CD14-positive monocyte (primary cell): Measurements from ENCODE around the gene HNF4A. TPM values are rescaled to one million over a fixed set of nuclear protein-coding genes. Genes with fewer than 3 reads are reported as not detected.
A peak's percentile ranks its signal among the peaks of the same experiment; 100 is the strongest.

Experiments used
- DNase-seq, 3 donors: peaks; one replicate each; pipeline ENCODE4 v3.0.0-alpha.2; 2011 to 2022
- H2AFZ ChIP-seq: 2 replicates; pipeline ENCODE4 v1.6.0; 2012; ENCODE audit warnings: mild to moderate bottlenecking, low read depth, low read length, inconsistent platforms; ENCODE audit not compliant: insufficient read depth, poor library complexity, severe bottlenecking
- H3K27ac ChIP-seq, 2 donors: 1 replicate in 1 of 2; 2 replicates in 1 of 2; pipeline ENCODE4 v1.5.1; 2012 to 2013; ENCODE audit warnings: low read length in 2 of 2, control low read depth in 1 of 2, inconsistent platforms in 1 of 2, low read depth in 1 of 2, mild to moderate bottlenecking in 1 of 2
- H3K27me3 ChIP-seq, 2 donors: one replicate each; pipeline versions ENCODE4 v1.6.0 to v1.6.1; 2011 to 2013; ENCODE audit warnings: low read length in 2 of 2; ENCODE audit not compliant: control insufficient read depth in 2 of 2, insufficient read depth in 2 of 2
- H3K36me3 ChIP-seq, 2 donors: replicated peaks in 1 of 2; 1 replicate in 1 of 2; 2 replicates in 1 of 2; pipeline versions ENCODE4 v1.5.1 to v1.6.1; 2012 to 2013; ENCODE audit warnings: low read length in 2 of 2, control low read depth in 1 of 2, inconsistent platforms in 1 of 2, mild to moderate bottlenecking in 1 of 2; ENCODE audit not compliant: insufficient read depth in 2 of 2, control insufficient read depth in 1 of 2
- H3K4me1 ChIP-seq, 2 donors: 1 replicate in 1 of 2; 2 replicates in 1 of 2; pipeline versions ENCODE4 v1.5.1 to v1.6.1; 2012 to 2013; ENCODE audit warnings: low read length in 2 of 2, control low read depth in 1 of 2, inconsistent platforms in 1 of 2, mild to moderate bottlenecking in 1 of 2, moderate library complexity in 1 of 2; ENCODE audit not compliant: insufficient read depth in 2 of 2, control insufficient read depth in 1 of 2
- H3K4me2 ChIP-seq: replicated peaks from 2 replicates; pipeline ENCODE3; 2012; ENCODE audit warnings: low read length, moderate library complexity, mild to moderate bottlenecking; ENCODE audit not compliant: poor library complexity, severe bottlenecking; ENCODE audit errors: extremely low read depth
- H3K4me3 ChIP-seq, 3 experiments: fragments of 200-600 bp in 1 of 3; sonication (generic) in 1 of 3; replicated peaks in 1 of 3; 1 replicate in 2 of 3; 2 replicates in 1 of 3; pipeline ENCODE4 v1.5.1; 2011 to 2013; ENCODE audit warnings: low read length in 3 of 3, mild to moderate bottlenecking in 3 of 3, control low read depth in 2 of 3, low read depth in 2 of 3, inconsistent platforms in 1 of 3, moderate library complexity in 1 of 3
- H3K79me2 ChIP-seq: 2 replicates; pipeline ENCODE4 v1.6.0; 2012; ENCODE audit warnings: mild to moderate bottlenecking, control low read depth, inconsistent platforms, low read length, moderate library complexity; ENCODE audit not compliant: insufficient read depth
- H3K9ac ChIP-seq: 2 replicates; pipeline ENCODE4 v1.6.0; 2017; ENCODE audit warnings: low read length, mild to moderate bottlenecking; ENCODE audit not compliant: insufficient read depth, poor library complexity, severe bottlenecking
- H3K9me3 ChIP-seq, 2 donors: replicated peaks in 1 of 2; 1 replicate in 1 of 2; 2 replicates in 1 of 2; pipeline versions ENCODE4 v1.5.1 to v1.6.1; 2012 to 2013; ENCODE audit warnings: low read length in 2 of 2, control low read depth in 1 of 2; ENCODE audit not compliant: control insufficient read depth in 1 of 2, insufficient read depth in 1 of 2
- H4K20me1 ChIP-seq: 2 replicates; pipeline ENCODE4 v1.6.0; 2012; ENCODE audit warnings: mild to moderate bottlenecking, low read length, control low read depth, moderate library complexity; ENCODE audit not compliant: insufficient read depth
- H3K27ac Mint-ChIP-seq, 7 donors: one replicate each; pipeline ENCODE4 v1.8.0; 2020; ENCODE audit warnings: mild to moderate bottlenecking in 7 of 7, mixed read lengths in 7 of 7, moderate library complexity in 6 of 7, inconsistent platforms in 2 of 7
- H3K27me3 Mint-ChIP-seq, 3 donors: one replicate each; pipeline ENCODE4 v1.8.0; 2021 to 2022; ENCODE audit warnings: low read depth in 3 of 3, mild to moderate bottlenecking in 3 of 3, mixed read lengths in 3 of 3, moderate library complexity in 3 of 3, inconsistent platforms in 1 of 3
- H3K36me3 Mint-ChIP-seq, 2 donors: one replicate each; pipeline ENCODE4 v1.8.0; 2020; ENCODE audit warnings: mixed read lengths in 2 of 2, inconsistent platforms in 1 of 2, mild to moderate bottlenecking in 1 of 2
- H3K4me1 Mint-ChIP-seq: one replicate; pipeline ENCODE4 v1.8.0; 2020; ENCODE audit warnings: mild to moderate bottlenecking, mixed read lengths
- H3K4me3 Mint-ChIP-seq, 2 donors: one replicate each; pipeline ENCODE4 v1.8.0; 2020; ENCODE audit warnings: mild to moderate bottlenecking in 2 of 2, mixed read lengths in 2 of 2, moderate library complexity in 1 of 2
- H3K9me3 Mint-ChIP-seq, 7 donors: one replicate each; pipeline ENCODE4 v1.8.0; 2020 to 2022; ENCODE audit warnings: mixed read lengths in 7 of 7, mild to moderate bottlenecking in 6 of 7, moderate library complexity in 6 of 7, inconsistent platforms in 2 of 7
- WGBS: methylation state at CpG from one replicate; pipeline ENCODE4 v1.1.5; 2013; ENCODE audit warnings: missing lambda C conversion rate; ENCODE audit not compliant: insufficient coverage; 5-methylcytosine and 5-hydroxymethylcytosine counted together
- intact Hi-C, 2 donors: fragments of 100-400 bp; cut with micrococcal nuclease; formaldehyde crosslinking; loops; one replicate each; pipeline versions ENCODE4 v1.15.0 to v1.15.1; 2023
- polyA plus RNA-seq, 3 donors: library from polyadenylated mRNA; depleted of rRNA in 1 of 3; unstranded in 2 of 3; stranded (reverse) in 1 of 3; fragments of 300-500 nt in 2 of 3; fragments of >200 nt in 1 of 3; fragmentation: Illumina TruSeq in 2 of 3; gene quantifications; 1 replicate in 2 of 3; 2 replicates in 1 of 3; pipeline ENCODE4 v1.2.3, GENCODE V29; 2012 to 2021
- TF ChIP-seq, protein P1 (sequence below): fragments of 200-600 bp; IDR thresholded peaks from one replicate; pipeline ENCODE4 v1.8.0; 2022; ENCODE audit warnings: antibody characterized with exemption, mild to moderate bottlenecking

Gene HNF4A
- polyA plus RNA-seq, 3 donors = not detected

DNA sequence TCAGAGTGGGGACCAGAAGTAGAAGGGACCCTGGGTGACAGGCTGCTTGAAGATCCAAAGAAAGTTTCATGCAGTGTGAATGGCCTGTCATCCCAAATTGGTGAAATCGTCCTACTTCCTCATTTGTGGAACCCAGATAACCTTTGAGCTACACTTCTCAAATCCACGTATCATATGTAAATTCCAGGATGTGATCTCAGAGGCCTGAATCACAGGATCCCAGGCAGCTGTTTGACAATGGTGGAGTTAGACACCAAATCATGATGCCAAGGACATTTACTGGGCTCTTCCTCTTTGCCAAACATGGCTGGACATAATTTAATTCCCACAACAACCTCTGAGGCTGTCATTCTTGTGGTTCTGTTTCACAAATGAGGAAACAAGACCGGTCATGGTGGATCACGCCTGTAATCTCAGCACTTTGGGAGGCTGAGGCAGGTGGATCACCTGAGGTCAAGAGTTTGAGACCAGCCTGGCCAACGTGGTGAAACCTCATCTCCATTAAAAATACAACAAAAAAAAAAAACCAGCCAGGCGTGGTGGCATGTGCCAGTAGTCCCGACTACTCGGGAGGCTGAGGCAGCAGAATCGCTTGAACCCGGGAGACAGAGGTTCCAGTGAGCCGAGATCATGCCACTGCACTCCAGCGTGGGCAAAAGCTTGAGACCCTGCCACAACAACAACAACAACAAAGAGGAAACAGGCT, 80.3 kb downstream of the HNF4A start:
- peaks cover 0 to 1% (median 0%) of the 10 kb centered on the region in 7 donors for H3K9me3 Mint-ChIP-seq

DNA sequence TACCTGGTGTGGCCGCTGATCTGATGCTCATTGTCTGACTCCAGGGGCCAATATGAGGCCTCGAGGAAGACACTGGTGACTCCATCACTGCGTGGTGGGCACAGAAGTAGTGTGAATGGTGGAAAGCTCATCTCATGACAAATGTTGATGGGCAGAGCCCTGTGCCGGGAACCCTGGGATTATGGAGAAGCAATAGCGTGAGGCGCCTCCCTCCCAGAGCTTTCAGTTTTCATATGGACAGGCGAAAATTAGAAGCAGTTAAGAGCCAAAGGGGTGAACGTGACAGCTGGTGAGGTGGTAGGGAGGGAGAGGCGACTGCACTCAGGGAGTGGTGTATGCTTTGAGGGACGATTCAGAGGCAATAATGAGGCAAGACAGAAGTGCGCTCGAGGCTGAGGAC, 80.9 kb downstream of the HNF4A start:
- no peaks in the 10 kb centered on the region for H3K4me1 ChIP-seq
- H3K9ac ChIP-seq = no peak overlapping the region
- Mint-ChIP-seq H3K4me1 (peaks cover 11% of the 10 kb centered on the region), H3K4me3 (no peak overlapping the region), H3K36me3 (no peaks in the 10 kb centered on the region), H3K9me3 (peaks cover 0 to 1% (median 0%) of the 10 kb centered on the region in 7 donors), H3K27ac (peak overlapping the region in 4 of 7 donors; percentile 59 to 78 (median 76)), H3K27me3 (peaks cover 6 to 18% (median 12%) of the 10 kb centered on the region in 3 donors)
- H3K27me3 ChIP-seq = no peaks in the 10 kb centered on the region
- H3K9me3 ChIP-seq = no peaks in the 10 kb centered on the region
- no peaks in the 10 kb centered on the region for H3K36me3 ChIP-seq
- TF ChIP-seq, protein P1, sequence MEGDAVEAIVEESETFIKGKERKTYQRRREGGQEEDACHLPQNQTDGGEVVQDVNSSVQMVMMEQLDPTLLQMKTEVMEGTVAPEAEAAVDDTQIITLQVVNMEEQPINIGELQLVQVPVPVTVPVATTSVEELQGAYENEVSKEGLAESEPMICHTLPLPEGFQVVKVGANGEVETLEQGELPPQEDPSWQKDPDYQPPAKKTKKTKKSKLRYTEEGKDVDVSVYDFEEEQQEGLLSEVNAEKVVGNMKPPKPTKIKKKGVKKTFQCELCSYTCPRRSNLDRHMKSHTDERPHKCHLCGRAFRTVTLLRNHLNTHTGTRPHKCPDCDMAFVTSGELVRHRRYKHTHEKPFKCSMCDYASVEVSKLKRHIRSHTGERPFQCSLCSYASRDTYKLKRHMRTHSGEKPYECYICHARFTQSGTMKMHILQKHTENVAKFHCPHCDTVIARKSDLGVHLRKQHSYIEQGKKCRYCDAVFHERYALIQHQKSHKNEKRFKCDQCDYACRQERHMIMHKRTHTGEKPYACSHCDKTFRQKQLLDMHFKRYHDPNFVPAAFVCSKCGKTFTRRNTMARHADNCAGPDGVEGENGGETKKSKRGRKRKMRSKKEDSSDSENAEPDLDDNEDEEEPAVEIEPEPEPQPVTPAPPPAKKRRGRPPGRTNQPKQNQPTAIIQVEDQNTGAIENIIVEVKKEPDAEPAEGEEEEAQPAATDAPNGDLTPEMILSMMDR = no peak
- DNase-seq = no peak
- no peak overlapping the region for H3K4me3 ChIP-seq
- intact Hi-C loops = no loop called here
- H2AFZ ChIP-seq = no peak overlapping the region
- H3K4me2 ChIP-seq = no peak overlapping the region
- no peaks in the 10 kb centered on the region for H3K79me2 ChIP-seq
- H4K20me1 ChIP-seq = no peaks in the 10 kb centered on the region
- 91% methylated on average over 10 of the region's 12 CpGs for WGBS
- H3K27ac ChIP-seq = no peak overlapping the region

More for the DNA sequence above, 80.3 kb downstream of the HNF4A start:
- Histone ChIP-seq H3K4me2 (no peak overlapping the region), H3K4me3 (no peak overlapping the region), H3K27me3 (no peaks in the 10 kb centered on the region), H3K9ac (no peak overlapping the region), H3K36me3 (no peaks in the 10 kb centered on the region), H3K9me3 (no peaks in the 10 kb centered on the region), H3K4me1 (no peaks in the 10 kb centered on the region), H2AFZ (no peak overlapping the region), H4K20me1 (no peaks in the 10 kb centered on the region), H3K79me2 (no peaks in the 10 kb centered on the region), H3K27ac (no peak overlapping the region)
- intact Hi-C loops = no loop called here
- peaks cover 6 to 18% (median 11%) of the 10 kb centered on the region in 3 donors for H3K27me3 Mint-ChIP-seq
- WGBS = 82% methylated on average over 9 of the region's 12 CpGs
- H3K36me3 Mint-ChIP-seq = no peaks in the 10 kb centered on the region
- TF ChIP-seq, protein P1 = no peak
- no peak overlapping the region for H3K4me3 Mint-ChIP-seq
- peak overlapping the region in 5 of 7 donors; percentile 12 to 77 (median 59) for H3K27ac Mint-ChIP-seq
- peaks cover 11% of the 10 kb centered on the region for H3K4me1 Mint-ChIP-seq
- peak; percentile 58 to 90 (median 62) for DNase-seq
